Fibroblast of mammary gland (primary cell): ENCODE data around the gene WWTR1.

Experiments used
- DNase-seq: peaks from one replicate; pipeline ENCODE4 v3.0.0-alpha.2; 2010; ENCODE audit warnings: low read depth
- H3K4me3 ChIP-seq: 2 replicates; pipeline ENCODE4 v1.5.1; 2011; ENCODE audit warnings: low read depth, mild to moderate bottlenecking, low read length, moderate library complexity; ENCODE audit not compliant: control insufficient read depth
- CTCF ChIP-seq: conservative IDR thresholded peaks from 2 replicates; pipeline ENCODE4 v1.5.1; 2011; ENCODE audit warnings: low read depth, low read length, inconsistent platforms; ENCODE audit not compliant: control insufficient read depth, insufficient read depth

WWTR1 gene

GRCh38 chr3:149647812-149648211 lies 10.0 kb downstream of the WWTR1 start:
- H3K4me3 ChIP-seq = no peak overlapping the region
- no peak for TF ChIP-seq CTCF
- DNase-seq = no peak

GRCh38 chr3:149647285-149647684 lies 10.5 kb downstream of the WWTR1 start:
- DNase-seq = no peak
- no peak overlapping the region for H3K4me3 ChIP-seq
- TF ChIP-seq CTCF = no peak

- TF ChIP-seq CTCF = no peak
- peak; percentile 87 for DNase-seq
- no peak overlapping the region for H3K4me3 ChIP-seq
These were observed 11.6 kb downstream of the WWTR1 start for GRCh38 chr3:149646181-149646766.

GRCh38 chr3:149643963-149644362 lies 13.9 kb downstream of the WWTR1 start:
- TF ChIP-seq CTCF = no peak
- no peak overlapping the region for H3K4me3 ChIP-seq
- no peak for DNase-seq

- H3K4me3 ChIP-seq = no peak overlapping the region
- no peak for DNase-seq
- TF ChIP-seq CTCF = no peak
These were observed 14.4 kb downstream of the WWTR1 start for GRCh38 chr3:149643482-149643798.

- TF ChIP-seq CTCF = no peak
- no peak overlapping the region for H3K4me3 ChIP-seq
- no peak for DNase-seq
These were observed 16.7 kb downstream of the WWTR1 start for GRCh38 chr3:149640976-149641728.
